Heart right ventricle (tissue), 16 donors: ENCODE measurements around the gene NUP210. TPM values are rescaled to one million over a fixed set of nuclear protein-coding genes. Genes with fewer than 3 reads are reported as not detected.
A peak's percentile ranks its signal among the peaks of the same experiment; 100 is the strongest.

ENCODE experiments used
- ATAC-seq, 8 donors: fragments of 200-7000 bp; cut with Tn5 transposase; one replicate each; pipeline ENCODE4 v1.9.1; 2020; ENCODE audit warnings: mild to moderate bottlenecking in 8 of 8, moderate library complexity in 8 of 8, moderate number of reproducible peaks in 1 of 8
- DNase-seq, 2 donors: peaks; one replicate each; pipeline ENCODE4 v3.0.0-alpha.2; 2020
- H3K27ac ChIP-seq, 10 donors: fragments of 200-600 bp; sonication (generic) in 2 of 10; one replicate each; pipeline versions ENCODE4 v1.5.0 to v1.8.0; 2020 to 2022; ENCODE audit warnings: mild to moderate bottlenecking in 3 of 10
- H3K27me3 ChIP-seq, 7 donors: fragments of 200-600 bp; one replicate each; pipeline ENCODE4 v1.8.0; 2021 to 2022; ENCODE audit warnings: mild to moderate bottlenecking in 2 of 7
- H3K36me3 ChIP-seq, 9 donors: fragments of 200-600 bp; sonication (generic) in 1 of 9; one replicate each; pipeline versions ENCODE4 v1.5.0 to v1.8.0; 2020 to 2022; ENCODE audit warnings: mild to moderate bottlenecking in 2 of 9
- H3K4me1 ChIP-seq, 9 donors: fragments of 200-600 bp; sonication (generic) in 1 of 9; one replicate each; pipeline versions ENCODE4 v1.5.0 to v1.8.0; 2020 to 2022; ENCODE audit warnings: mild to moderate bottlenecking in 4 of 9
- H3K4me3 ChIP-seq, 10 donors: fragments of 200-600 bp; sonication (generic) in 2 of 10; one replicate each; pipeline versions ENCODE4 v1.5.0 to v1.8.0; 2020 to 2022; ENCODE audit warnings: mild to moderate bottlenecking in 7 of 10, moderate library complexity in 2 of 10
- H3K9me3 ChIP-seq, 11 donors: fragments of 200-600 bp in 10 of 11; sonication (generic) in 2 of 11; one replicate each; pipeline versions ENCODE4 v1.5.0 to v1.8.0; 2013 to 2022; ENCODE audit warnings: mild to moderate bottlenecking in 2 of 11, control low read depth in 1 of 11, moderate library complexity in 1 of 11
- CTCF ChIP-seq, 9 donors: fragments of 200-600 bp; sonication (generic) in 2 of 9; IDR thresholded peaks; one replicate each; pipeline versions ENCODE4 v1.5.0 to v1.8.0; 2021 to 2022; ENCODE audit warnings: antibody characterized with exemption in 9 of 9, mild to moderate bottlenecking in 5 of 9, moderate library complexity in 1 of 9
- WGBS, 2 donors: extraction: QIAGEN DNeasy Blood & Tissue Kit; methylation state at CpG; one replicate each; pipeline ENCODE4 v1.1.7; 2013; ENCODE audit warnings: inconsistent platforms in 1 of 2; 5-methylcytosine and 5-hydroxymethylcytosine counted together
- intact Hi-C, 10 donors: fragments of 100-400 bp; cut with DNase I; formaldehyde crosslinking; loops; one replicate each; pipeline versions ENCODE4 v1.11.1 to v1.14.2; 2022
- polyA plus RNA-seq, 2 donors: library from polyadenylated mRNA; stranded (reverse); fragments of 200-250 nt; gene quantifications; one replicate each; pipeline ENCODE4 v1.2.3, GENCODE V29; 2013
- total RNA-seq, 10 donors: library from RNA; stranded (reverse); fragmentation: NEBNext Ultra II Directional in 3 of 10; extraction: Animal tissue kit (Norgen Biotek cat#: 25700) in 3 of 10; gene quantifications; one replicate each; pipeline versions ENCODE4 v1.2.1 to v1.2.4, GENCODE V29; 2021 to 2023
- donor health status: Arrhythmogenic right ventricular cardiomyopathy.
- donor health status: ischemic (EF 13 %, LVEDD 7.1; RV severe dilation, severe dysfunction).
- donor health status: healthy with polysubstance abuse.
- donor health status: DM: no; HTN: yes; CAD: no.
- donor health status: DM: no; HTN: no; CAD: no.
- donor health status: ischemic (EF 25% LVEDD 6.9; RV normal size, moderate dysfunction).
- donor health status: ischemic (EF 25% LVEDD 5.7; RV mildly dilated, moderate dysfunction).
- donor health status: healthy.
- donor health status: DM: yes; HTN: yes; CAD: no.
- donor health status: Ischemic cardiomyopathy.
- donor health status: ischemic (EF 35%, LVEDD 5.7; RV mildly dilated, moderate dysfunction).
- donor health status: nonischemic (EF 11% LVEDD 7.7; RV severe dilation, severe dysfunction).
- donor health status: DM: yes; HTN: yes; CAD: no.
- donor health status: PGD.
- donor health status: ischemic (EF 29% LVEDD 5.4; RV normal size, mild dysfunction).
- donor health status: nonischemic (EF 23%, LVEDD 6.1; RV moderate dilation, normal function).

Gene NUP210
- total and polyA plus RNA-seq, 12 donors = 0.84 to 7.2 (median 2.5) TPM

- Histone ChIP-seq H3K36me3 (no peaks in the 10 kb centered on the region), H3K4me3 (no peak overlapping the region), H3K9me3 (peaks cover 0 to 11% (median 0%) of the 10 kb centered on the region in 11 donors), H3K27me3 (peaks cover 0 to 3% (median 0%) of the 10 kb centered on the region in 7 donors), H3K27ac (peak overlapping the region in 1 of 10 donors; percentile 41), H3K4me1 (no peaks in the 10 kb centered on the region)
- 88 to 92% methylated on average over 12 of the region's 12 CpGs for WGBS, 2 donors
- DNase-seq (no peak), ATAC-seq (no peak)
- no peak for TF ChIP-seq CTCF (IDR thresholded peaks at IDR 0.05)
- intact Hi-C loops = no loop called here
Measured at GRCh38 chr3:13427662-13428603, 7.8 kb upstream of the NUP210 start.

GRCh38 chr3:13426591-13426990 lies 6.5 kb upstream of the NUP210 start:
- Histone ChIP-seq H3K27ac (no peak overlapping the region), H3K9me3 (peaks cover 0 to 4% (median 0%) of the 10 kb centered on the region in 11 donors), H3K36me3 (no peaks in the 10 kb centered on the region), H3K4me3 (no peak overlapping the region), H3K4me1 (no peaks in the 10 kb centered on the region), H3K27me3 (peaks cover 0 to 3% (median 0%) of the 10 kb centered on the region in 7 donors)
- 91 to 100% methylated on average over 1 of the region's 1 CpG for WGBS, 2 donors
- TF ChIP-seq CTCF (IDR thresholded peaks at IDR 0.05) = no peak
- intact Hi-C loops = no loop called here
- no peak for ATAC-seq
- no peak for DNase-seq

- H3K4me3 ChIP-seq = no peak overlapping the region
- peaks cover 0 to 8% (median 0%) of the 10 kb centered on the region in 7 donors for H3K27me3 ChIP-seq
- no peaks in the 10 kb centered on the region for H3K9me3 ChIP-seq
- no peak overlapping the region for H3K27ac ChIP-seq
- DNase-seq (no peak), ATAC-seq (no peak)
- intact Hi-C loops = no loop called here
- no peaks in the 10 kb centered on the region for H3K36me3 ChIP-seq
- WGBS, 2 donors = 89% methylated on average over 2 of the region's 2 CpGs
- peaks cover 0 to 6% (median 0%) of the 10 kb centered on the region in 9 donors for H3K4me1 ChIP-seq
- no peak for TF ChIP-seq CTCF (IDR thresholded peaks at IDR 0.05)
Measured at GRCh38 chr3:13425689-13426088, 5.6 kb upstream of the NUP210 start.

GRCh38 chr3:13424865-13425617 lies 4.9 kb upstream of the NUP210 start:
- no peak for TF ChIP-seq CTCF (IDR thresholded peaks at IDR 0.05)
- peaks cover 0 to 12% (median 0%) of the 10 kb centered on the region in 7 donors for H3K27me3 ChIP-seq
- H3K36me3 ChIP-seq = no peaks in the 10 kb centered on the region
- WGBS, 2 donors = 90% methylated on average over 4 of the region's 4 CpGs
- DNase-seq = no peak
- no peak overlapping the region for H3K27ac ChIP-seq
- H3K4me1 ChIP-seq = peaks cover 0 to 11% (median 0%) of the 10 kb centered on the region in 9 donors
- intact Hi-C loops = no loop called here
- ATAC-seq = no peak
- H3K9me3 ChIP-seq = no peaks in the 10 kb centered on the region
- H3K4me3 ChIP-seq = no peak overlapping the region
